HG02840 (cell line): ENCODE results near the gene SNED1.

Experiments
- ATAC-seq: cut with Tn5 transposase; IDR thresholded peaks from one replicate; pipeline ENCODE4 v1.9.1; 2021; ENCODE audit warnings: mild to moderate bottlenecking, moderate library complexity, moderate number of reproducible peaks; ENCODE audit not compliant: unreplicated experiment, low FRiP score

SNED1 gene

DNA sequence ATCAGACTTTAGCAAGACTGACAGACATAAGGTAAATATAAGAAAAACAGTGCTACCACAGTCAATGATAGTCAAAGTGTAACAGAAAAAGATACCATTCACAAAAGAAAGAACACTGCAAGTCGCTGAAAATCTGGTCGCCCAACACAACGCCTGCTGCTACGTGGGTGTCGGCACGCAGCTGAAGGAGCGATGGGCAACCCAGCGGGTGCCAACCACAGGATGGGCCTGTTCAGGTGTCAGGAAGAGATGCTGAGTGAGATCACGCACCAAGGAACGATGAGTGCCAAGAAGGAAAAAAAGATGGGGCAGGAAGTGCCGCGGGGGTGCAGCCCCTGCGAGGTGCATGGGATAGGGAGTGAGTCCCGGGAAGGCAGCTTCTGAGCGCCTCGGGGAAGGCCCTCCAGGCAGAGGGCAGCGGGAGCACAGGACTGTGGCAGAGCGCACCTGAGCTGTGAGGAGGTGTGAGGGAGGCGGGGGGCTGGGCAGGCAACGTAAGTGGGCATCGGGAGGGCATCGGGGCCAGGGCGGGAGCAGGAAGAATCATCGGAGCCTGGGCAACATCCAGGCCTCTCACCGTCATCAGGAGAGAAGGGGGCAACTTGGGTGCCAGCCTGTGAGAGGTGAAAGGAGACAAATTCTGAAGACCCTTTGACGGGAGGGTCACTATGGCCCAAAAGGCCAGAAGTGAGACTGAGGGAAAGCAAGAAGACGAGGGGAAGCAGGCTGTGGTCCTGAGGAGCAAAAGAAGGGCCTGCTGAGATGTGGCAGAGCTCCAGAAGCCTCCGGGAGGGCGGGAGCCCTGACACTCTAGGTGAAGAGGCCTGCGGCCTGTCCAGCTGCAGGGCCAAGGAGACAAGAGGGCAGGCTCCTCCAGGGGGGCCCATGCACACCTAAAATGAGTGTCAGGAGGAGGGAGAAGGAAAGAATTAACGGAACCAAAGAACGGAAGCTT lies 118.5 kb downstream of the SNED1 start:
- no peak for ATAC-seq

DNA sequence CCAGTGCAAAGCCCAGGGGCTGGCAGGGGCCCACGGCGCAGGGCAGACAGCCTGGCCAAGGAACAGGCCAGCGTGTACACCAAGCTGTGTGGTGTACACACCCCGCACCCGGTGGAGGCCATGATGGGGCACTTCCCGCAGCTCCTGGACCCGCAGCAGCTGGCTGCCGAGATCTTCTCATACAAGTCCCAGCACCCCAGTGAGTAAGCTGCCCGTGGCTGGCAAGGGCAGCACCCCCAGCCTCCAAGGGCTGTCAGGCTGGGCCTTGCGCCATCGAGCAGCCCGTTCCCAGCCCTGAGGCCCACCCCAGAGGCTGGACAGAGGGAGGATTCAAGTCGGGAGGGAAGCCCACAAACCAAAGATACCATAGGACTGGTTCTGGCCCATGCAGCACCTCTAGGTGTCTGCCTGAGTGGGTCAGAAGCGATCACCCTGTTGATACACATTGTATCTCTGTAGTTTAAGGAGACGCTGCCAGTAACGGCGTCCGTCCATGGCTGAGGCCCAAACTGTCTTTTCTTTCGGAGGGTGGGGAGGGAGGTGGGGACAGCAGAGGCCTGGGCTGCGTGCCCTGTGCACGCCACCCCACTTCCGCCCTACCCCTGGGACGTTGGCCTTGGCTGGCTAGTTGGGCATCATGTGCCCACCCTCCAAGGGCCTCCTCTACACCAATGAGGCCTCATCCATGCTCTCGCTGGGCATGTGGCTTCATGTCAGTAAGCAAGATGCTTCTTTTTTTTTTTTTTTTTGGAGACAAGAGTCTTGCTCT lies 120.5 kb downstream of the SNED1 start:
- ATAC-seq: no peak

DNA sequence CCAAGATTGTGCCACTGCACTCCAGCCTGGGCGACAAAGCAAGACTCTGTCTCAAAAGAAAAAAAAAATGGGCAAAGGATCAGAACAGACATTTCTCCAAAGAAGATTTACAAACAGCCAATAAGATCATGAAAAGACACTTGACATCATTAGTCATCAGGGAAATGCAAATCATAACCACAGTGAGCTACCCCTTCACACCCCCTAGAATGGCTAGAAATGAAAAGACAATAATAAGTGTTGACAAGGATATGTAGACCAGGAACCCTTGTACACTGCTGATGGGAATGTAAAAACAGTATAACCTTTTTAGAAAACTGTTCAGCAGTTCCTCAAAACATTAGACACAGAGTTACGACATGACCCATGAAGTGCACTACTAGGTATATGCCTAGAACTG lies 122.0 kb downstream of the SNED1 start:
- ATAC-seq: no peak

DNA sequence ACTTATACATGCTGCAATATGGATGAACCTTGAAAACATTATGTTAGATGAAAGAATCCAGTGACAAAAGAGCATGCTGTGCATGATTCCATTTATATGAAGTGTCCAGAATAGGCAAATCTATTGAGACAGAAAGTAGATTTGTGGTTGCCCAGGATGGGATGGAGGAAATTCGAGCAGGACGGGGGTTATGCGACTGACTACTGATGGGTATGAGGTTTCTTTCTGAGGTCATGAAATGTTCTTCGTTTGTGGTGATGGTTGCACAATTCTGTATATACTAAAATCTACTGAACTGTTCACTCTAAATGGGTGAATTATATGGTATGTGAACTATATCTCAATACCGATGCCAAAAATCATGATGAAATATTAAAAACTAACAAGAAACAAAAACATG lies 122.6 kb downstream of the SNED1 start:
- no peak for ATAC-seq

DNA sequence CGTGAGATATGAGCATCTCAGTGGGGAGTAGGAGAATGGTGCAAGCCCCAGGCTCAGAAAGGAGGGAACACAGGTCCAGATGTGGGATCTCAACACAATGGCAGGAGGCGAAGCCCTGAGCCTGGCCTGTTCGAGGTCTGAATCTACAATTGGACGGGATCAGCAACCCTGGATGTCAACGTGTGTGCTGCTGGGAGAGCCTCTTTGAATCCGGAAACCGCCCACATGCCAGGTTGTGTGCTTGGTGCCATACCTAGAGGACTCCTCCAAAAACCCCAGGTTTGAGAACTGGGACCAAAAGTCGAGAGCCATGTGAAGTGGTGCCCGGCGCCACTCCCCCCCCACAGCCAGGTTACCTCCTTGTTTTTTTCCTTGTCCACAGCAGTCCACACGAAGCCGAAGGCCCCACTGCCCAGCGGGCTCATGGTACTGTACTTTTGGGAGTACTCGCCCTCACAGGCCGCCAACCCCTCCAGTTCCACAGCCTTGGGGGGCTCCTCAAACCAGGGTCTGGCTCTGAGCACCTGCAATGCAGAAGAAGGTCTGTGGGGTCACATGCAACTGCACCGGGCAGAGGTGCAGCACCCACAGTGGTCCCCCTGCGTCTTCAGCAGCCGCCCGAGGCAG lies 124.1 kb downstream of the SNED1 start:
- no peak for ATAC-seq

DNA sequence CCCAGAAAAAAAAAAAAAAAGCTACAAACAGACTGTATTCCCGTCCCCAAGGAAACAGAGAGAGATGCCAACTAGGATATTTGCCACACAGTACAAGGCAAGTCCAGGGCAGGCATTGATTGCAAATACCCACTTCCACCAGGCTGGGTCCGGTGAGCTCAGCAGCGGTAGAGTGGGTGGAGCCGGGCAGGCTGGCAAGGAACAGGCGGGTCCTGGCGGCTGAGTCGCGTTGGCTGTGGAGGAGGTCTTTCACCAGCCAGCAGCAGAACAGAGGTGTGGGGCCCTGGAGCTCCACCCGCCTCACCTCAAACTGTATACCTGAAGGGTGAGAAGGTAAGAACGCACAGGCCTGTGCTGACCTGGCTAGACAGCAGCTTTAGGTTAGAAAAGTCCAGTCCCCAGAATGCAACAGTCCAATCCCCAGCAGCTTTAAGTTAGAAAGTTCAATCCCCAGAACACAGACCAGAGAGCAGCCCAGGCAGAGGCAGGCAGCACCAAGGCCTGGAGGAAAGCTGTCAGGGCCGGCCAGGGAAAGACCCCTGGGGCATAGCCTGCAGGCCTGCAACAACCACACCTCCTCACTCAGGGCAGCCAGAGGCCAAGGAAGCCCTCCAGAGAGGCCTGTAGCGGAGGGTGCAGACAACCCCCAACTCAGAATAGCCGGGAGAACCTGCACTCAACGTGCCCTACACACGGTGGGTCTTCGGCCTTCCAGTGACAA lies 125.6 kb downstream of the SNED1 start:
- no peak for ATAC-seq

DNA sequence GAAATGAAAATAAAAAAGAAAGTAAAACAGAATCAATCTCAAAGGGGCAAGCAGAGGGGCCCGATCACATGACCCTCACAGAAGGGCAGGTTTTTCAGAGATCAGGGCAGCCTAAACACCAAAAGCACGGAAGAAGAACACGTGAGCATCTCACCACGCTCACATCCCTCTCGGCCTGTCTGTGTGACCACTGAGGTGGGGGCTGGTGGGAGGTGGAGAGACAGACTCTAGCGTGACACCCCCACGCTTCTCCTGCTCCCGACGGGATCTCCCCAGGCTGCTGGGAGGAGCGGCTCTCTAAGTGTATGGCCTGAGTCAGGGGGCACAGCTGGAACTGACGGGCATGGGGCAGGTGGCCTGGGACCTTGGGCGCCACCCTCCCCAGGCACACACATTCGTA lies 127.2 kb downstream of the SNED1 start:
- ATAC-seq: no peak

DNA sequence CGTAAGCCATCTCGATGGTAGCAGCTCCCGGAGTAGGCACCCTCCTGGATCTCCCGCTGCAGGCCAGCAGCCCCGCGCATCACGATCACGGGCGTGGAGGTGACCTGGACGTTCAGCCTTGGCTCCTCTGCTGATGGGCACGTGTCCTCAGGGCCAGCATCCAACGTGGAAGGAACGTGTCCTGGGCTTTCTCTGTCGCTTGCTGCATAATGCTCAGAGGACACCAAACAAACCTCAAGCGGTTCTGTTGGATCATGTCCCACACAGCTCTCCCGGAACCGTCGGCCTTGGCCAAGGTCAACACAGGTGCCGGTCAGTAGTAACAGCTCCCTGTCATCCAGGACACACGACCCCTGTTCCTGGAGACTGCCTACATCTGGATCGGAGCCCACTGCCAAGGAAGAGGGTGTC lies 127.8 kb downstream of the SNED1 start:
- no peak for ATAC-seq

DNA sequence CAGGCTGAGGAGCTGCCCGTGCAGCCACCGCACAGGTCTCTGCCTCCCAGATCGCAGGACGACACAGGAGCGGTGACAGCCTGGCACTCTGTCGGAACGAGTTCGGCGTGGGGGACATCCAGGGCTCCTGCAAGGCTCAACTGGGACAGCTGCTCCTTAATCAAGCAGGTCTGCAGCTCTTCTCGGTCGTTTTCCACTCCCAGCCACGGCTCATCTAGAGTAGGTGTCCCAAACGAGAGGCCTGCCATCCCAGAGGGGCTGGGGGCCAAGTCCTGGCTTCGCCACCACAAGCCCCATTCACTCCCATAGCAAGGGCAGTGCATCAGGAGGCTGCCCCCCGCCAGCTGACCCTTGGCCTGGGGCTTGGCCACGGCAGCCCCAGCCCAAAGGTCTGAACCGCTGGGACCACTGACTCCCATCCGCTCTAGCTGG lies 128.4 kb downstream of the SNED1 start:
- ATAC-seq: no peak

DNA sequence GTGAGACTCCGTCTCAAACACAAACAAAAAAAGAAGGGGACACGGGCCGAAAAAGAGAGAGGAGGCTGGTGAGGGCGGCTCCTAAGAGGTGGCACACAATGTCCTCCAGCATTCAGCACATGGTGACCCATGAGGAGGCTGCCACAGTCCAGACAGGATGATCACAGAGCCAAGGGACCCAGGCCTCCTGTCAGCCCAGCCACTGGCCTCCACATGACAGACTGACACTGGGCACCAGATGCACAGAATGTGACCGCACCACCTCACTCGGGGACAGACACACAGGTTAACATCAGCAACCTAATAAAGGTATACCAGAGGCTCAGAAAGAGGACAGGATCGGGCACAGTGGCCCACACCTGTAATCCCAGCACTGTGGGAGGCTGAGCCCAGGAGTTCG lies 129.8 kb downstream of the SNED1 start:
- no peak for ATAC-seq

DNA sequence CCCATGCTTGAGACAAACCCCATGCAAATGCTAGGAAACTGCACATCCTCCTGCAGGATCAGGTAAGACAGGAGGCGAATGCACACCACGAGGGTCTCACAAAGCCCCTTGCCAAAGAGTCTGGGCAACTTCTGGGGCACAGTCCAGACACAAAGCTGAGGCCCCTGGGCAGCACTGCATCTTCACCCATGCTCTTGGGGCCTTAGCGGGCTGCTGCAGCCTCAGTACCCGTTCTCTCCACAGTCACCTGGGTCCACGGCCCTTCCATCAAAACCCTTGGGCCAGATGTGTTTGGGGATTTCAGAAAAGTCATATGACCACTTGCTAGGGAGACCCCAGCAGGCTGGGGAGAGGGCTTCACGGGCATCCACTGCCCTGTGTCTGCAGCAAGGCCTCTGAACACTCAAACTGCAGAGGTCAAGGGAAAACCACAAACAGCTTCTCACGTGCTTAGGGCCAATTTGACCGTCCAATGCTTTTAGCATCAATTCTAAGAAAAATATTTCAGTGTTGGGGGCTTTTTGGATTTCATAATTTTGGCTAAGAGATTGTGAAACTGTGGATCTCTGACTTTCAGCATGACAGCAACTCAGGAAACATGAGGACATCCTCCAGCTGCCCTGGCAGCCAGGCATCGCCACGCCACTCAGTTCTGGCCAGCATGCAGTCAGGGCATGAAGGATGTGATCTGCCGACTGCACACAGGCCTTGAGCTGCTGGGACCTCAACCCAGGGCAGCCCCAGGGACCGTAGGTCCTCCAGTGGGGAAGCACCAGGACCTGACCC lies 130.9 kb downstream of the SNED1 start:
- ATAC-seq: no peak

DNA sequence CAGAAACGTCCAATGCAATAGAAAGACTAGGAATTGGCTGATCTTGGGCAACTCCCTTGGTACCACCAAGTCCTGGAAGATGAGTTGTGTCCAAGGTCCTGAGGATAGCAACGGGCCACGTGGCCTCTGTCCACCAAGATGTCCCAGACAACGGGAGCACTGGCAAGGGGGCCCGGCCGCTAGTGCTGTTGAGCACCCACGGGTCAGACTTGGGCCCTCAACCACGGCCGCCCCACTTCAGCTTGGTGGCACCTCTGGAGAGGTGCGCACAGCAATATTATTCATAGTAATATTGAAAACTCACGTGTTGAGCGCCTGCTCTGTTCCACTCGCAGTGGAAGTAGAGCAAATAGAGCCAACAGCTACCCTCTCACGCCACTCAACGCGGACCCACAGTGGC lies 131.9 kb downstream of the SNED1 start:
- no peak for ATAC-seq

DNA sequence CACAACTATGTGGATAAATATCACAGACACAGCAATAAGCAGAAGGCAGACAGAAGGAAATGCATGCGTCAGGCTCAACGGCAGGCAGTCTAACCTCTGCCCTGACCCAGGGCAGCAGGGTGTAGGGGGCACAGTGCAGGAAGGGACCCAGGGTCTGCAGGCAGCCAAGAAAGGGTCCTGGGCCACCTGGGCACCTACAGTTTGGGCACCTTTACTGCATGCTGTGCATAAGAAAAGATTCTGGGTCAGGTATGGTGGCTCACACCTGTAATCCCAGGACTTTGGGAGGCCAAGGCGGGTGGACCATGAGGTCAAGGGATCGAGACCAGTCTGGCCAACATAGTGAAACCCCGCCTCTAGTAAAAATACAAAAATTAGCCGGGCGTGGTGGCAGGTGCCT lies 133.1 kb downstream of the SNED1 start:
- ATAC-seq: no peak

DNA sequence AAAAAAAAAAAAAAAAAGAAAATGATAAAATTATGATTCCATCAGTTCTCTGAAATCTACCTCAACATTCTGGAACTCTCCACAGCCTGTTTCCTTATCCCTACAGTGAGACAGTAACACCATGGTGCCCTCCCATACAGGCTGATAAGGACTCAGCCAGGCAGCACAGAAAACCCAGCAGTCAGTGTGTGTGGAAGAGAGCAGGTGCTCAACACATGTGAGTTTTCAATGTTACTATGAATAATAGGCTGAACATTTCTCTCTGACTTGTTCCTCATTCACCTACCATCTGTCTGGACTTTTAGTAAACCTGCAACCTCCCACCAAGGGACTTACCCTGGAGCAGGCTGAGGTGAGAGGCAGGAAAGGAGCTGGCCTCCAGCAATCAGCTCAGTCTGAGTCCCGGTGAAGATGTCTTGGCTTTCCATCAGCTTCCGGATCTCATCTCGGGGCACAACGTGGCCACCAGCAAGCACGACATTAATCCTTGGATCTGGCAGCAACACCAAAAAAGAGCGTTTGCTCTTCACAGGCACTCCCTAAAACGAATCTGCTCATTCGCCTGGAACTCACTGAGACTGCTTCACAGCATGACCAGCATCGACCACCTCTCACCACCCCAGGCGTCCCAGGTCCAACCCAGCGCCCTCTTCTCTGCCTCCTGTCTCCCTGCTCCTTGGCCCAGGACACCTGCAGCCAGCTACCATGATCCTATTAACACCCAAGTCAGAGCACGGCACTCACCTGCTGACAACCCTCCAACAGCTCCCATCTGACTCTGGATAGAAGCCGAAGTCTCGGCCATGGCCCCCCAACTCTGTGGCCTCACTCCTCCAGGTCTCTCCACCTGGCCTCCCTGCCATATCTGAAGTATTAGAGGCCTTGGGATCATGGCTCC lies 134.4 kb downstream of the SNED1 start:
- no peak for ATAC-seq

DNA sequence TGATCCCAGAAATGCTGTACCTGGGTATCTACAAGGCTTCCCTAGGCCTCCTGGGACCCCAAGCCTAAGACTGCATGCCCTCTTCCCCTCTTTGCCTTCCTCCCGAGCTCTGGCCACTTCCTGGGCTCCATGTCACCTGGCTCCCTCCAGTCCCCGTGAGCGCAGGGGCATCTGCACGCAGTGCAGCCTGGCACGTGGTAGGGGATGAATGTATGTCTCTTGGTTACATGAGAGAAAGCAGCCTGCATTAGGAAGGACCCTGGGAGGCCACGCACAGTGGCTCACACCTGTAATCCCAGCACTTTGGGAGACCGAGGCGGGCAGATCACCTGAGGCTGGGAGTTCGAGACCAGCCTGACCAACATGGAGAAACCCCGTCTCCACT lies 135.0 kb downstream of the SNED1 start:
- no peak for ATAC-seq

DNA sequence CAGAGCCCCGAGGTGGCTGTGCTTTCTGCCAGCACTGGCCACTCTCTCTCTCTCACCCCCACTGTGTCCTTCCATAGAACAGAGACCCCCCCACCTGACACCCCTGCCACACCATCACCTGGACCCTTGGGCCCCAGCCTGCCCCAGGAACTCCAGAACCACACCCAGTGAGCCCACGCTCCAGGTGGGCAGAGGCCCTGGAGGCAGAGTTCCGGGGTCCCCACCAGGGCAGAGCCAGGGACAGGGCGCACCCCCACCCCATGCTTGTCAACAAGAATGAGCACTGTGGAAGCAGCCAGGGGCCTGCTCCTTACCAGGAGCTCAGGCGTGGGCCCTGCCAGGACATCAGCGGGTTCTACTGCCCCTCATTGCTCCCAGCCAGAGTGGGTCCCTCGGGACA lies 136.3 kb downstream of the SNED1 start:
- ATAC-seq: no peak

DNA sequence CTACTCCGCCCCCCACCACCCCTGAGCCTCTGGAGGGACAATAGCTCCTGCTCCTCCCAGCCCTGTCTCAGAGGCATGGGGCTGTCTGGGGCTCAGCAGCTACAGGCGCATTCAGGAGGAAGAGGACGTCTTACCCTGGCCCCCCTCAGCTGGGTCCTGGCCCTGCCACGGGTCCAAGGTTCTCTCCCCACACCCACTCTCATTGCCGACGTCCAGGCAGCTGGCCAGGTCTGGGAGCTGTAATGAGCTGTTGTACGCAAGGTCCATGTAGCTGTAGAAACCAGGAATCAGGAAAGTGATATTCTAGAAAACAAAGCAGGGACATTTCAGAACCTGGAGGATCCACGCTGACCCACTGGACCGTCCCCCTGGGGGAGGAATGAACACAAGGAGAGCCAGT lies 137.3 kb downstream of the SNED1 start:
- no peak for ATAC-seq

DNA sequence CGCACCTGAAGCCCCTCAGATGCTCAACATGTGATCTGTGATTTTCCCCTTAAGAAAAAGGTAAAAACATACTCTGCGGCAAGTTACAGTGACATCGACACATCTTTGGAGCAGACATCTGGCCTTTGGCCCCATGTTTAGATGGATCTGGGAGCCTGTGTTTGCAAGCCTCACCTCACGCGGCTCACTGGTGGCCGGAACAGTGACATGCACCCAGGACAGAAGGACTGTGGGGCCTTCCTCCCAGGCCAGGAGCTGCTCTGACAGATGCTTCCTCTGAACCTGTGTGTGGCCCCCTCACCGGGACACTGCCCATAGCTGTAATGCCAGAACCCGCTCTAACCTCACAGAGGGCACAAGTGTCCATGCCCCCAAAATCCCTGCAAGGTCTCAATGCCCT lies 137.8 kb downstream of the SNED1 start:
- ATAC-seq: no peak
